Activated CD4-positive, CD25-positive, alpha-beta regulatory T cell (primary cell): ENCODE measurements around the gene RBM33.
"Not testable (repeated sequence)": the region's sequence is repeated elsewhere in the genome, so short reads cannot be mapped to it uniquely, and the experiment has no call there.

Source experiments
- DNase-seq, 4 experiments: peaks; one replicate each; lab custom pipeline; 2025; lab: John Stamatoyannopoulos, UW

RBM33 gene

DNA sequence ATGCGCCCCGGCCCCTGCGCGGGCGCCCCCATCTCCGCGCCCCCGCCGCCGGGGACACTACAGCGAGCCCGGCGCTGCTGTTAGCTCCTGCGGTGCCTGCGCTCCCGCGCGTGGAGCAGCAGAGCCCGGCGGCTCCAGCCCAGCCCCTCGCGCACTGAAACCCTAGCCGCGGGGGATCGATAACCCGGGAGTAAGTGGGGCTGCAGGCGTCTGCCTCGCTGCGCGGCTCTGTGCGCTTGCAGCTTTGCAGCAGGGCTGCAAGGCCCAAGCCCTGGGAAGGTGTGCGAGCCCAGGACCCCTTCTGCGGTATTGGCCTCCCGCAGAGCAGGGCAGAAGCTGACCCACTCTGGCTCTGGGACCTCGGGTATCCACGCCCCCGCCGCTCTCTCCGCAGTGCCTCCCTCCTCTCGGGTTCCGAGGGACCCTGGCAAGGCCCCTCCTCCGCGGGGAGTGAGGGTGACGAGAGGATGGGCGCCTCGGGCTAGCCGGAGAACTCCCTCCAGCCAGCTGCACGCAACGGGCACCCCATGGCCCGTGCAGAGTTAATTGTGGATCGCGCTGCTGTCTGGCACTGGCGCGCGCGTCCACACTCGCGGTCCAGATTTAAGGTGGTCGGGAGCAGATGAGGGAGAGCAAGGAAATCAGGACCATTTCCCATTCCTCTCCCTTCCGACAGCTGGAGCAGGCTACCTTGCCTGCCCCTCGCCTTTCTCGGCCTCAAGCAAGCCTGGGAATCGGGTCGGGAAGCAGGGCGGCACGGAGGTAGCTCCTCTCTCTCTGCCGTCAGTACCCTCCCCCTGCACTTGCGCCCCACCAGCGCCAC lies 165.7 kb downstream of the RBM33 start:
- no peak for DNase-seq

DNA sequence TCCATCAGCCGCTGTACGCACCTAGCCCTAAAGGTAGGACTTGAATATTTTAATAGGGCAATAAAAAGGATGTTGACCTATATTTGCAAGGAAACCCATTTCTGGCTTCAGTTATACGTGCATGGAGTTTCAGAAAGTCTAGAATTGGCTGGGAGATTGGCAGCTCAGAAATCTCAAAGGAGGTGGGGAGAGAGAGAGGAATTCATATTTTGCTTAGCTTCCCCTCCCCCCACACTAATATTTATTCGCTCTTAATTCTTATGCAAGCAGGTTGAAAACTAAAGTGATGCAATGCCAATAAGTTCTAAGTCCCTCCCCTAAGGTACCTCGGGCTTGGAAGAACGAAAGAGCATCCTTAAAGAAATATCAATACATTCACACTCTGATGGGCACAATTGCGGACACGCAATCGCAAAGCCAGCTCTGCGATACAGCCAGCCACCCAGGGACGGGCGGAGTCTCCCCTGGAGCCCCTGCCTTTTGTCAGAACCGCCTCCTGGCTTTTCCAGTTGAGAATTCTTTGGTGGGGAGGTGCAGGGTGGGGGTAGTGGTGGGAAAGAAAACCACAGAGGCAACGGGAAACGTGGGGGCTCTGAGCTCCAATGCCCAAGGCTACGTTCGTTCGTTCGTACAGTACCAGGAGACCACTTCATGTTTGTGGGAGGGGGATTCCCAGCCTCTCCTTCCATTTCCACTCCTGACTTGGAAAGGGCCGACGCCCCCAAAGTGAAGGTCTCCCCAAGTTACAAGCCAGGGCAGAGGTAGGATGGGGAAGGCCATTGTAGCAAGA lies 166.5 kb downstream of the RBM33 start:
- DNase-seq, result no peak

DNA sequence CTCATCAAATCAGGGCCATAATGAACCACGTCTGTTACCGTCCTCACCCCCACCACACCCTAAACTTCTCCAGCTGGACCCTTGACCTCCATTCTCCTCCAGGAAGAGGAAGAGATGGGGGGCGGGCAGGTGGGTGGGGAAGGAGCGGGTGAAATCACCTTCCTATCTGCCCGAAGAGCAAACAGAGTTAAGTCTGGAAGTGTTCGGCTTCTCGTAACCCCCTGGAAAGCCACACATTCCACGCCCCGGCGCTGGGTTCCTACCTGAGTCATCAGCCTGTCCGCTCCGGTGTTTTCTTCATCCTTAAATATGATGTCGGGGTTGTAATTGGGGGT lies 167.1 kb downstream of the RBM33 start:
- no peak for DNase-seq

DNA sequence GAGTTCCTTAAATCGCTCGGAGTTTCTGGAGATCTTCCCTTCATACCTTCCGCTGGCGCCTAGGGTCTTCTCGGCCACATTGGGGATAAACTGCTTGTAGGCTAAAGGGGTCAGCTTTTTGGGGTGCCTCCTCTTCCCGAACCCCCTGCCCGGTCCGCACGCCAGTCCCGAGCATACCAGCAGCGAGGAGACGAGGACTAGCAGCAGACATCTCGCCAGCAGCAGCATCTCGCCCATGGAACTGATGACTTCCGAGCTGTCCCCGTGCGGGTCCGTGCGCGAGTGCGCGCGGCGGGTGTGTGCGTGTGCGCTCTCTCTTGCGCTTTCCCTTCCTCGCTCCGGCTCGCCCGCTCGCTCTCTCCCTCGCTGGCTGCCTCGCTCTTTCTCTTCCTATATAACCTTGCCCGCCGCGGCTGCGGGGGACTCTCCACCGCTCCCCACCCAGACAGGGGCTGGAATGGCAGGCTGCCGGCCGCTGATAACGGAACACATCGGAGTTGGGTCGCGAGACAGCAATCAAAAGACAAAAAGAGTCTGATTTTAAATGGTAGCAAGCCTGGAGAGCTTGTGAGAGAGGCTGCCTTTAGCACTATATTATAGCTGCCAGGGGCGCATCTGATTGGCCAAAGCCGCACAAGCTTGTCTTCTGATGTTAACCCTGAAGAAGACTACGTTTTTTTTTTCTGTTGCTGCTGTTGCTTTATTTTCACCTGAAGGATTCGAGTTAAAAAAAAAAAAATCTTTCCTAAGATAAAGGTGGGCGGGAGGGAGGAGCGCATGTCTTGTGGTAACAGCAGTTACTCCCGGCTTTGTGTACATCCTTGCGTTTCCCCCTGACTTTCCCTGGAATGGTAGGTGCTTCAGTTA lies 167.7 kb downstream of the RBM33 start, which contains the start of gene SHH:
Gene SHH, minus strand, starts transcription at position 569 of the 867 bp plus-strand sequence. Its CDS starts 341 bp downstream, at position 228.
- no peak for DNase-seq

DNA sequence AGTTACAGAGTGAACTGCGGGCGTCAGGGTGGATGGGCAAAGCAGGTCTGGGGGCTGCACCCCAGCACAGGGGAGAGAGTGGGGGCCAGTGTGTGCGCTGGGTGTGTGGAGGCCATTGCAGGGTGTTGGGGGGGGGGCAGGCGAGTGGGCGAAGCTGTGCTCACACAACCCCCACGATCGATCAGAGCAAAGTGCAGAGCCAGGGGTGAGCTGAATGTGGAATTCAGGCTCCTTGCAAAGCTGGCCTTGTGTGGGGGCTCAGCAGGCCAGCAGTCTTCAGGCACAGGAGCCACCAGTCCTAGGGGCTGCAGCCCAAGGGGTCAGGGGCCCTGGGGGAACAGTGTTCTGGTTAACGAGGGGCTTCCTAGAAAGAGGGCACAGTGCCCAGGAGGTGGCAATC lies 168.7 kb downstream of the RBM33 start:
- no peak for DNase-seq

DNA sequence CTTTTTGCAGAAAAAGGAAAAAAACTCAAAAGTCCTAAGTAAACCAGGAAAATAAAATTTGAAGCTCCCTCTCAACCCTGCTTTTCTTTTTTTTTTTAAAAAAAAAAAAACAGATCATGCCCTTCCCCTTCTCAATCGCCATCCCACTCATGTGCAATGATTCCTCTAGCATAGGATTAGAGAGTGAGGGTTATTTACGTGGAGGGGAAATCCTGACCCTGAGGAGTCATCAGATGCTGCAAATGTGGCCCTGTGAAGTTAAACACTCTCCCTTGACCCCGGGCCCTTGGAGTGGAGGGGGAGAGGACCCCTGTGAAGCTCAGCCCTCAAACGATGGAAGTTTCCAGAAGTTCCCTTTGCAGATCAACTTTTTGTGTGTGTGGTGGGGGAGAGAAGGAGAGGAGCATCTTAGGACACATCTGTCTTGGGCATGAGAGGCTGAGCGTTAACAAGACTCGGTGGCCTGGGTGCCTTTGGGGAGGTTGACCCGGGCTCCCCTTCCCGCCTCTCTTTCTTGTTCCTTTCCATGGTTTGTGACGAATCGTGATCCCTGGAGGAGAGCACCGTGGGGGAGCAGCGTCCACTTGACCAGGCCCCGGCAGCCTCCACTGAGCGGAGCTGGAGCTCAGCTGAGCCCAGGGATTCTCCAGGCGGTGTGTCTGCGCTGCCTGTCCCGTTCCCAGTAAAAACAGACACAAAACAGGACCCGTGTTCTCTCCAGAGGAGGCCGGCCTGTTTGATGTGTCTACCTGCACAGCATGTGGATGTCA lies 169.3 kb downstream of the RBM33 start:
- DNase-seq, result no peak

DNA sequence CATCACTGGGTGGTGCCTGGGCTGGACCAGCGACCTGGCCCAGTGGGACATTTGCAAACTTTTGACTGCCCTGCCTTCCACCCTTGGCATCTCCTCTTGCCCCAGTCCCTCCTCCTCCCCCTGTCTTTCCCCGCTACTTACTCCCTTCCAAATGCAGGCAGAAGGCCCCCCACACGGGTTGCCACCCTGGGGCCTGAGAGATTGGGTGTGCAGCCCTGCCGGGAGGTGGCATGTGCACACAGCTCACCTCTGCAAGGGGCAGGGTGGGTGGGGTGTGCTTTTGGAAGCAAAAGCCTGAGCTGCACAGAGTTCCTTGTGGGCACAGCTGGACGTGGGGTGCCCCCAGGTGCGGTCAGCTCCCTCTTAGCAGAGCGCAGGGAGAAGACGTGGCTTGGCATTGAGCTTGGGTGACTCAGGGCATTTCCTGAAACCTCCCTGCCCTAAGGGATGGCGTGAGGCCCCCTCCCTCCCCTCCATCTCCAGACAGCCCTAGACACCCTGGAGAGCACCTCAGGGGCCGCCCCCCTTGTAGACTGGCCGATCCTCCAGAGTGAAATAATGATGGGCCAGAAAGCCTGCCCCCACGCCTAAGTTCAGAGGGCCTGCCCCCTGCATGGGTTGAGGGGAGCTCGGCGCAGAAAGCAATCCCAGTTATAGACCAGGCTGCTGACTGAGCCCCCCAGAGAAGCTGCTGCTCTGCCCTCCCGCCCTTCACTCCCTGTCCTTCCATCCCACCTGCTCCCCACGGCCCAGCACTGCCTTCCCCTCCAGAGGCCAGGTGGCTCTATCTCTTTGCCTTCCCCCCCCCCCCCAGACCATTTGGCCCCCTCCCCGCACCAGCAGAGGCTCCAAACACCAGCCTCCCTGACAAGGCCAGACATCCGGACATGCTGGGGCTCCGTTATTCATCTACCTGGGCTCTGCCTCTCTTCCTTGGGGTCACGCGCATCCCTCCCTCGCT lies 170.1 kb downstream of the RBM33 start:
- DNase-seq, result no peak

DNA sequence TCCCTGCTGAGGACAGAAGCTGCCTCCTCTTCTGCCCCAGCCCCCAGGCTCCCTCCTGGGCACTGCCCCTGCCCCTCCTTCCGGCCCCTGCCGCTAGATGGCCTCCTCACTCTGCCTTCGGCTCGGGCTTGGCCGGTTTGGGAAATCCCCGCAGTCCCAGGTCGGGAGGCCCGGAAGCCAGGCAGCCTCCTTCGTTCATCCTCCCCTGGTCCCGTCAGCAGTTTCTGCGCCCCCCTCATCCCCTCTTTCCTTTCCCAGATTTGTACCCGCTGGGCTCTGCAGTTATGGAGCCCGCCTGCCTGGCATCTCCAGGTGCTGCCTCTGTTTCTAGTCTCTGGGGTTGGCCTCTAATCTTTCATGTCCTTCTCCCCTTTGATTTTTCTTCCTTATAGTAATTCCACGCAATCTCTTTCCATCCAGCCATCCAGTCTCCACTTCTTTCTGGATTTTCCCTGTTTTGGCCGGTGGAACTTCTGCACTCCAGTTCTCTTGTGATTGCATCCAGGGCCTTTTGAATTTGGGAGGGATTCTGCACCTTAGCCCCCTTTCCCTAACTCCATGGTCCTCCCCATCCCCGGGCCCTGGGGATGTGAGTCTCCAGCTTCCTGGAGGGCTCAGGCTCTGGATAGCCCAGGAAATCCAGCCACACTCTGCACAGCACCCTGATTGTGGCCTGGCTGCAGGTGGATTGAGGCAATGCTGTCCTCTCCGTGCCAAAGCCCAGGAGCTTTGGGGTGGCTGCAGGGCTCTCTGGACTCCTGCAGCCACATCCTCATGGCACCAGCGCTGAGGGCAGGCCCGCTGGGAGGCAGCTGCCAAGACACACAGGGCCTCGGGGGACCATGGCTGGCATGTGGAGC lies 171.1 kb downstream of the RBM33 start:
- peak in 3 of 4 experiments; percentile 8 to 33 (median 16) for DNase-seq

DNA sequence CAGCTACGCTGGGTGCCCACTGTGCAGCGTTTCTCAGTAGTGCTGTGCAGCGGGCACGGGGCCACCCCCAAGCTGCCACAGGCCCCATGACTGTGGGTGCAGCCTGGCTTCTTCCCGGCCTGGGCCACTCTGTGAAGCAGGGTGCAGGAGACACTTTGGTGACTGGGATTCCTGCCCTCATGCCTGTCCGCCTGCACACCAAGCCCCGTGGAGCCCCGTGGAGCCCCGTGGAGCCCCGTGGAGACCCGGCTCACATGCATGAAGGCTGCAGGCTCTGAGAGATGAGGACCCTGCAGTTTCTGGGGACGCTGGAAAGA lies 171.7 kb downstream of the RBM33 start:
- DNase-seq, result no peak

DNA sequence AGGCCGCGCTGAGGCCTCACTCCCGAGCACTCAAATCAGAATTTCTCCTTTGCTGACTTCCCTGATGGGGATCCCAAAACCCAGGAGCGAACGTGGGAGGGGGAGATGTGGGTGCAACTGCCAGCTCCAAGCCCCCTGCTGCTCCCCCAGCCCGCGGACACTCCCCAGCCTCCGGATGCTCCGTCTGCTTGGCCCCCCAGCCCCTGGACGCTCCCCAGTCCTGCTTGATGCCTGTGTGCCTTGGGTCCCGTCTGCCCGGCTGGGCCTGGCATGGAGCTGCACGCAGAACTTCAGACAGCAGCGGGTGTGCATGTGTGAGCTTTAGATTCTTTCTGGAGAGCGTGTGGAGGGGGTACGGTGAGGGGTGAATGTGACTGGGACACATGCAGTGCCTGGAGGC lies 172.5 kb downstream of the RBM33 start:
- no peak for DNase-seq

DNA sequence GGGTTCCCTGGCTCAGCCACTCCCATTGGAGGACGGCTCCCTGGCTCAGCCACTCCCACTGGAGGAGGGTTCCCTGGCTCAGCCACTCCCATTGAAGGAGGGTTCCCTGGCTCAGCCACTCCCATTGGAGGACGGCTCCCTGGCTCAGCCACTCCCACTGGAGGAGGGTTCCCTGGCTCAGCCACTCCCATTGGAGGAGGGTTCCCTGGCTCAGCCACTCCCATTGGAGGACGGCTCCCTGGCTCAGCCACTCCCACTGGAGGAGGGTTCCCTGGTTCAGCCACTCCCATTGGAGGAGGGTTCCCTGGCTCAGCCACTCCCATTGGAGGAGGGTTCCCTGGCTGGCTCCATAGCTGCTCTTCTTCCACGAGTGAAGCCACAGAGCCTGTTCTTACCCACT lies 173.1 kb downstream of the RBM33 start:
- DNase-seq, result not testable (repeated sequence)

DNA sequence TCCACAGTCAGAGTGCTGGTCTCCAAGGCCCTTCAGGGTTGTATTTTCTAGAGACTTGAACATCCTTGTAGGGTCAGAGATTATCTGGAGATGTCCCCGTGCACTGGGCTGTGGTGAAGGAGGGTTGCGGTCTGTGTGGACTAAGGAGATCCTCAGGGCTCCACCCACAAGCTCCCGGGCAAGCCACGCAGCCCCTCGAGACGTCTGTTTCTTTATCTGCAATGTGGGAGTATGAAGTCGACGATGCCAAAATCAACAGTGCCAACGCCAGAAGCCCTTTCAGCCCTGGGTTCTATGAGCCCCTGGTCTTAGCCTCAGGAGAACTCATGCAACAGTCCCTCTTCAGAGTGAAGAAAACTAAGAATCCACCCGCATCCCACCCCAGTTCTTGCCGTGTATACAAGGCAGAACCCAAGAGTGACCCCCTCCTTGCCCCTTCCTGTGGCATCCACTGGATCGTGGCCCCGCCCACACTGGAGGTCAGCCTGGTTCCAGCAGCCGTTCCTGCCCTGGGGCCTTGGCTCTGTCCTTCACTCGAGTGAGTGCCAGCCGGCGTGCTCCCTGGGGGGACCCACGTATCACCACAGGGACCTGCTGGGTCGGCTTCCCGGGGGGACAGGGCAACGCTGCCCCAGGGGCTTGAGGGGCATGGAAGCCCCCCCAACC lies 173.8 kb downstream of the RBM33 start:
- DNase-seq, result no peak

DNA sequence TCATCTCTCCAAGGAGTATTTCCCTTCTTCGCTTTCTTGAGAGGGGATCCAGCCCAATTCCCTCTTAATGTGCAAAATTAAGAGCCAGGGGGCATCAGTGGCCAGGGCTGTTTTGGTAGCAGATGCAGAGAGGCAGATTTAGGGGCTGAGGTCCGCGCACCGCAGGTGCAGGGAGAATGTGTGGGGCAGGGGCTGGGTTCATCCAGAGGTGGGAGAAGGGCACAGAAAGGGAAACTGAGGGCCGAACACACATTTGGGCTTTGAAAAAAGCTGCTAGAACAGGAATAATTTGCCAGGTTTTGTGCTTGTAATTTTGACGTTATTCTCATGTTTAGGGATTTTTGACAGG lies 174.3 kb downstream of the RBM33 start:
- no peak for DNase-seq

DNA sequence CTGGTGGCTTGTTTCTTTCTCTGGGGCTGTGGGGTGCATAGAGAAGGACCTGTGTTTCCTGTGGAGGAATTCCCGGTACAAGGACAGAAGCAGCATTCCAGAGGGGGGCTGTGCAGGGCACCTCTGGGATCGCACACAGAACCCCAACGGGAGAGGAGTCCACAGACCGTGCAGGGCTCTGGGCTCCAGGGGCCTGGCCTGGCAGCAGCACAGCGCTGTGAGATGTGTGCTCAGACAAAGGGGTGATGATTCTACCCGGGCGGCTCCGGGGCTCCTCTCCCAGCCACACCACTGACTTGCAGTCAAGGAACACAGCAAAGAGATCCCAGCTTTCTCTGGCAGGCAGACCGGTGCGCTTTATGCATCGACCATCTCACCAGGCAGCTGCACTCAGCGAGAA lies 174.7 kb downstream of the RBM33 start:
- DNase-seq, result no peak

DNA sequence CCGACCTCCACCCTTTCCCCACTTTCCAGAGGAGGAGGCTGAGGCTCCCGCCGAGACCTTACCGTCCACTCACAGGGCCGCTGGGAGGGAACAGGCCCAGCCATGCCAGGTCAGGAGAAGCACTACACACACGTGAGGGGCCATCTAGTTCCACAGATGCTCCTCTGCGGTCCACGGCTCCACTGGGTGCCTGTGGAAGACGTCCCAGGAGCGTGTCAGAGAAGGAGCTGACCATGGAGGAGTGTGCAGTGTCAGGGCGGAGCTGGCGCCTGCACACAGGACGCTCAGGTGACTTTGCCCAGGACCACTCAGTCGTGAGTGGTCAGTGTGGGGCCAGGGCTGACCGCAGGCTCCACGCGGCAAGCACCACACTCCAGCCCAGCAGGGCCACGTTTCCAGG lies 175.8 kb downstream of the RBM33 start:
- no peak for DNase-seq

DNA sequence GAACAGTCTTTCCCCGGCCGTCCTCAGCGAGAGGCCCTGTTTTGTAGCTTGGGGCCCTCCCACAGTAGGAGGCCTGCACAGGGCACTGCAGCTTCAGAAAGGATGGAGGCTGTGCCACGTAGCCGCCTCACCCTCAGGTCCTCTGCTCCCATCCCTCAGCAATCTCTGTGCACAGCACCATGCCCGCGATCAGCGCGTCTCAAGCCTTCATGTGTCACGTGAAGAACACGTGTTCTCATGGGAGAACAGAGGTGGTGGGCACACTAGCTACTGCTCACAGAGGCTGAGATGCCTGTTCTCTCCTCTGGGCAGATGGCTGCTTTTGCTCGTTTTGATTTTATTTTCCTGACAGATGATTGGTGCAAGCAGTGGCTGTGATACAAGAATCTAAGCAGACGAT lies 176.3 kb downstream of the RBM33 start:
- DNase-seq, result no peak

DNA sequence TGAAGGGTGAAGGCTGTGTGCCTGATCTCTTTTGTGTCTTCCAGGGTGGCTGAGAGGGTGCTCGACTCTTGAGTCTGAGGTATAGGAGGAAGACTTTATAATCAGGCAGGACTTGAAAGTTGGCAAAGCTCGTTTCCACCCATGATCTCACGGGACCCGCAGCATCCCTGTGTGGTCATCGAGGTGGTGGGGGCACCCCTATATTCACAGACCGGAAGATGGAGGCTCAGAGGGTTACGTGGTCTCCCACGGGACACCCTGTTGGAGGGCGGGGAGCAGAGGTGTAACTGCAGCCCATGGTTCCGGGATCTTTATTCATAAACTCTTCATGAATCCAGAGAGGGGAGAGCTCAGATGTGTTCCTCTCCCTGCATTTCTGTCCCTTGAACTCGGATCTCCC lies 177.4 kb downstream of the RBM33 start:
- DNase-seq, result no peak

DNA sequence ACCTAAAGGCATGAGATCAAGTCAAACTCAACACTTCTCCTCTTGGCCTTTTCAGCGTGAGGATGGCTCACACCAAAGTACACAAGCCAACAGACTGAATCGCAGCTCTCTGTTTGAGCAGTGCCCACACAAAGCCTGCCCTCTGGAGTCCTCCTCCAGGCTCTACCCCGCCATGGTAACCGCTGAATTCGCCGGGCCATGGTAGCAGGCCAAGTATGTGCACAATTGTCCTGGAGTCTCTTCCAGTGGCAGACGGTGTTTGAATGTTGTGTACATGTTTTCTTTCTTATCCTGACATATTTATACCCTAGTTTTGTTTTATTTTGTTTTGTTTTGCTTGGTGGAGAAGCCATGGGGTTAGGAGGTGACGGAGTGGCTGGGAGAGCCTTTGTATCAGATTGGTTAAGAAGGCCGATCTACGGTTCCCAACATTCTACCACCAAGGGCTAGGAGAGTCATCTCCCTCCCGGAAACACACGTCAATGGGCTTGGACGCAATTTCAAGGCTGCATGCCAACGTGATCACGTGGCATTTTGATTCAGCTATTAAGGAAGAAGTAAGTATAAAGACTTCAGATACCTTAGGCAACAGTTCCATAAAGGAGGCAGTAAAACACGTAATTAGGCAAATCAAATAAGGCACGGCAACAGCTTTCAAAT lies 179.9 kb downstream of the RBM33 start:
- no peak for DNase-seq

DNA sequence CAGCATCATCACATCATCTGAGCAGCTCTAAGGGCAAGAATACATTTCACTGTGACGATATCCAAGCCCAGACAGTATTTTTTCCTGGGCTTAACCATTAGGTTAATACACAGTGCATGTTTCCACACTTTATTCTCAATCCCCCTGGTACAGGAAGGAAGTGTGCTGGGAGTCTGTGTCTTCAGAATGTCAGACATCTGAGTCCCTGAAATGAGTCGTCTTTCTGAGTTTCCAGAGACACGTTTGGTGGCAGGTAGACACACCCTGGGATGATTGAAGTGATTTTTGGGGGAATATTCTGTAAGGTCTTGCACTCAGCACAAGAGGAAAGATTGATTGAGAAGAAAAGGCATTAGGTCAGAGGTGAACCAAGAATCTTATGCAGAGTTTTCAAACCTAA lies 180.9 kb downstream of the RBM33 start:
- no peak for DNase-seq
